GM12801 (cell line): ENCODE data around the gene SMIM9.

ENCODE experiments used
- TF ChIP-seq, protein P1 (sequence below): IDR thresholded peaks from one replicate; pipeline ENCODE4 v1.5.1; 2011; ENCODE audit warnings: control low read depth; ENCODE audit not compliant: insufficient read length; ENCODE audit errors: extremely low read depth

Gene SMIM9

GRCh38 chrX:154829926-154830442 is 4.5 kb downstream of the SMIM9 start:
- TF ChIP-seq, protein P1, sequence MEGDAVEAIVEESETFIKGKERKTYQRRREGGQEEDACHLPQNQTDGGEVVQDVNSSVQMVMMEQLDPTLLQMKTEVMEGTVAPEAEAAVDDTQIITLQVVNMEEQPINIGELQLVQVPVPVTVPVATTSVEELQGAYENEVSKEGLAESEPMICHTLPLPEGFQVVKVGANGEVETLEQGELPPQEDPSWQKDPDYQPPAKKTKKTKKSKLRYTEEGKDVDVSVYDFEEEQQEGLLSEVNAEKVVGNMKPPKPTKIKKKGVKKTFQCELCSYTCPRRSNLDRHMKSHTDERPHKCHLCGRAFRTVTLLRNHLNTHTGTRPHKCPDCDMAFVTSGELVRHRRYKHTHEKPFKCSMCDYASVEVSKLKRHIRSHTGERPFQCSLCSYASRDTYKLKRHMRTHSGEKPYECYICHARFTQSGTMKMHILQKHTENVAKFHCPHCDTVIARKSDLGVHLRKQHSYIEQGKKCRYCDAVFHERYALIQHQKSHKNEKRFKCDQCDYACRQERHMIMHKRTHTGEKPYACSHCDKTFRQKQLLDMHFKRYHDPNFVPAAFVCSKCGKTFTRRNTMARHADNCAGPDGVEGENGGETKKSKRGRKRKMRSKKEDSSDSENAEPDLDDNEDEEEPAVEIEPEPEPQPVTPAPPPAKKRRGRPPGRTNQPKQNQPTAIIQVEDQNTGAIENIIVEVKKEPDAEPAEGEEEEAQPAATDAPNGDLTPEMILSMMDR, result no peak

DNA sequence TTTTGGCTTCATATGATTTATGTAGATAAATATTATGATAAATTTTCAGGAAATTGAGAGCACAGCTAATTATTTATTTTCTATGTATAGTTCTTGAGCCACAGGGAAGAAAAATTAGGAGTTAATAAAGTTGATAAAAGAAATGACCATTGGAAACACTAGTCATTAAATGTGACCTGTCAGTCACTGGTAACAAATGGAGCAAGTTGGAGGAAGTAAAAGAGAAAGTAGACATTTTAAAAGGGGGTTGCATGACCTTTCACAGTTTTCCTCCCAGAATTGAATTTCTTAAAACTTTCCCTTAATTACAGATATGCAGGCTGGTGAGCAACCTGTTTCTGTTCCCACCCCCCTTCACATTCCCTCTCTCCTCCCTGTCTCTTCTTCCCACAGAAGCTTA is 5.3 kb downstream of the SMIM9 start:
- TF ChIP-seq, protein P1, result no peak

- TF ChIP-seq, protein P1, result no peak
Observed at GRCh38 chrX:154828016-154828408, 6.5 kb downstream of the SMIM9 start.

- TF ChIP-seq, protein P1, result no peak
Observed at GRCh38 chrX:154827194-154828015, 7.1 kb downstream of the SMIM9 start.

- TF ChIP-seq, protein P1, result no peak
Observed at GRCh38 chrX:154824638-154825037, 9.8 kb downstream of the SMIM9 start.

DNA sequence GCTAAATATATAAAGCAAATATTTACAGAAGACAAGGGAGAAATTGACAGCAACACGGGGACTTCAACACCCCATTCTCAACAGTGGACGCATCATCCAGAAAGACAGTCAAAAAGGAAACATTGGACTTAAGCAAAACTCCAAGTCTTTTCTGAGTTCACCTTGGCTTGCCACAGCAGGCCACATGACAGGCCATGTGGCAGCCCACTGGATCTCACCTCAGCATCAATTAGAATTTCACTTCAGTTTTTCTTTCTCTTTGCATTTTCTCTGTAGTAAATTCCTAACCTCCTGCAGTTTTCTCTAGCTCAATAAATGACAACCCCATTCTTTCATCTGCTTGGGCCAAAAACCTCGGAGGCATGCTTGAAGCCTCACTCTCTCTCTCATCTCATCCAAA is 12.4 kb downstream of the SMIM9 start:
- TF ChIP-seq, protein P1, result no peak

DNA sequence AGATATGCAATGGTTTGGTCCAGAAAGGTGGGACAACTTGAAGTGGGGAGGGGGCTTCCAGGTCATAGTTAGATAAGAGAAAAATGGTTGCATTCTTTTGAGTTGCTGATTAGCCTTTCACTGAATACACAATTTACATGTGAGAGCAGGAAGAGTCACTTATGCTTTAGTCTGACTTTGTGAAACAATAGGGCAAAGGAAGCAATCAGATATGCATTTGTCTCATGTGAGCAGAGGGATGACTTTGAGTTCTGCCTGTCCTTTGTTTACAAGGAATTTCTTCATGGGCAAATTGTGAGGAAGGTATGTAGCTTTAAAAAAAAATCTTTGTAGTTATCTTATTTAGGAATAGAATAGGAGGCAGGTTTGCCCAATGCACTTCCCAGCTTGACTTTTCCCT is 12.9 kb downstream of the SMIM9 start:
- TF ChIP-seq, protein P1, result no peak
